Motor neuron (in vitro differentiated cells): ENCODE data around the gene AOAH. TPM values are rescaled to one million over a fixed set of nuclear protein-coding genes. Genes with fewer than 3 reads are reported as not detected.
"Not testable (repeated sequence)": the region's sequence is repeated elsewhere in the genome, so short reads cannot be mapped to it uniquely, and the experiment has no call there.

Experiments used
- ATAC-seq, 8 experiments: fragments of 200-7000 bp; cut with Tn5 transposase; replicated peaks in 6 of 8; 2 replicates each; pipeline ENCODE4 v1.8.0; 2021; ENCODE audit warnings: mild to moderate bottlenecking in 8 of 8, moderate library complexity in 8 of 8
- H3K27ac ChIP-seq, 2 donors: fragments of 250-450 bp; sonication (Bioruptor Pico); 2 replicates each; pipeline ENCODE4 v1.9.0; 2021; ENCODE audit warnings: antibody characterized with exemption in 2 of 2, mild to moderate bottlenecking in 2 of 2, moderate library complexity in 1 of 2
- H3K4me1 ChIP-seq, 2 donors: fragments of 250-450 bp; sonication (Bioruptor Pico); replicated peaks in 1 of 2; 2 replicates each; pipeline ENCODE4 v1.6.1; 2021; ENCODE audit warnings: antibody characterized with exemption in 2 of 2, mild to moderate bottlenecking in 2 of 2, moderate library complexity in 1 of 2
- H3K4me3 ChIP-seq, 5 donors: fragments of 250-450 bp; sonication (Bioruptor Pico); 2 replicates each; pipeline ENCODE4 v1.9.0; 2021; ENCODE audit warnings: antibody characterized with exemption in 5 of 5, mild to moderate bottlenecking in 5 of 5, moderate library complexity in 4 of 5
- WGBS, 10 experiments: fragments of 450-650 bp; shearing (Covaris generic); methylation state at CpG; one replicate each; pipeline ENCODE4 v1.0.0; 2022; 5-methylcytosine and 5-hydroxymethylcytosine counted together
- in situ Hi-C, 9 experiments: fragments of 400-800 bp; cut with MboI; loops; one replicate each; pipeline ENCODE4 v1.15.0; 2021; ENCODE audit warnings: low sequenced_read_pairs in 9 of 9, low pct_unique_long_range_greater_than_20kb in 2 of 9; ENCODE audit not compliant: unreplicated experiment in 9 of 9
- total RNA-seq, 8 experiments: library from RNA; unstranded; fragments of 300-600 nt; gene quantifications; 2 replicates each; pipeline versions ENCODE4 v1.2.3 to v1.2.4, GENCODE V29; 2022

The AOAH gene
- total RNA-seq, 8 experiments from 2014 or later, result 0.25 to 1.2 (median 0.81) TPM

DNA sequence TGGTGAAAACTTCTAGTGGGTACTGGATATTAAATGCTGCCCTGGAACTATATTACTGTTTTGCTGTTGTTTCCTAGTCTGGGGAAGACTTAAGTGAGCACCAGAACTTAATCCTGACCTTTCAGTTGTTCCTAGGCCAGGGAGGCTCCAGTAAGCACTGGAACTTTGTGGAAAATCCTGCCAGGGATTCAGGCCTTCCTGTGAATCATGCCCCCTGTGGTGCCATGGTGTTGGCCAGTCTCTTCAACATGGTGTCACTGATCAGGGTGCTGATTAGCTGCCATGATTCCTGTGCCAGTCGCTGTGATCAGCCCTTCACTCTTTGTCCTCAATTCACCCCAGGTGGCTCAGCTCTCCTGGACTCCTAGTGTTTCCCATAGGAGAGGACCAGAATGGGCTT lies 8.5 kb upstream of the AOAH start:
- Histone ChIP-seq H3K4me1 (no peaks in the 10 kb centered on the region), H3K4me3 (no peak overlapping the region), H3K27ac (no peak overlapping the region)
- in situ Hi-C loops, result no loop called here
- 20 to 83% (median 80%) methylated on average over 1 of the region's 1 CpG; no CpG with 5 or more reads in 7 of the 10 experiments for WGBS, 10 experiments
- no peak for ATAC-seq

DNA sequence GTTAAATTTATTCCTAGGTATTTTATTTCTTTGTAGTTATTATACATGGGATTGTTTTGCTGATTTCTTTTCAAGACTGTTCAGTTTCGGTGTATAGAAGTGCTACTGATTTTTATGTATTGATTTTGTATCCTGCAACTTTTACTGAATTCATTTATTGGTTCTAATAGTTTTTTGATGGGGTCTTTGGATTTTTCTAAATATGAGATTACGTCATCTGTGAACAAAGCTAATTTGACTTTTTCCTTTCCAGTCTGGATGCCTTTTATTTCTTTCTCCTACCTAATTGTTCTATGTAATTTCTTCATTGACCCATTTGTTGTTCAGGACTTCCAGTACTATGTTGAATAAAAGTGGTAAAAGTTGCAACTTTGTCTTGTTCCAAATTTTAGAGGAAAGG lies 5.8 kb upstream of the AOAH start:
- Histone ChIP-seq H3K4me3 (no peak overlapping the region), H3K4me1 (peaks cover 0 to under 1% of the 10 kb centered on the region in 2 donors), H3K27ac (no peak overlapping the region)
- ATAC-seq, result no peak
- in situ Hi-C loops, result no loop called here
- 18 to 96% (median 75%) methylated on average over 1 to 2 of the region's 2 CpGs; no CpG with 5 or more reads in 1 of the 10 experiments for WGBS, 10 experiments

DNA sequence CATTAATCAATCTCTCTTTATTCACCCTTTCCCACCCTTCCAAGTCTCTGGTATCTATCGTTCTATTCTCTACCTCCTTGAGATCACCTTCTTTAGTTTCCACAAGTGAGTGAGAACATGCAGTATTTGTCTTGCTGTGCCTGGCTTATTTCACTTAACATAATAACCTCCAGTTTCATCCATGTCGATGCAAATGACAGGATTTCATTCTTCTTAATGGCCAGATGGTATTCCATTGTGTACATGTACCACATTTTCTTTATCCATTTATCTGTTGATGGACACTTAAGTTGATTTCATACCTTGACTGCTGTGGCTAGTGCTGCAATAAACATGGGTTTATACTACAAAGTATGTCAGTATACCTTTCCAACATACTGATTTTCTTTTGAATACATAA lies 3.8 kb upstream of the AOAH start:
- in situ Hi-C loops, result no loop called here
- no peak for ATAC-seq
- H3K27ac ChIP-seq, result no peak overlapping the region
- H3K4me1 ChIP-seq, result peaks cover 0 to 4% of the 10 kb centered on the region in 2 donors
- WGBS, 10 experiments, result 0 to 100% (median 80%) methylated on average over 1 to 2 of the region's 2 CpGs; no CpG with 5 or more reads in 1 of the 10 experiments
- H3K4me3 ChIP-seq, result no peak overlapping the region

DNA sequence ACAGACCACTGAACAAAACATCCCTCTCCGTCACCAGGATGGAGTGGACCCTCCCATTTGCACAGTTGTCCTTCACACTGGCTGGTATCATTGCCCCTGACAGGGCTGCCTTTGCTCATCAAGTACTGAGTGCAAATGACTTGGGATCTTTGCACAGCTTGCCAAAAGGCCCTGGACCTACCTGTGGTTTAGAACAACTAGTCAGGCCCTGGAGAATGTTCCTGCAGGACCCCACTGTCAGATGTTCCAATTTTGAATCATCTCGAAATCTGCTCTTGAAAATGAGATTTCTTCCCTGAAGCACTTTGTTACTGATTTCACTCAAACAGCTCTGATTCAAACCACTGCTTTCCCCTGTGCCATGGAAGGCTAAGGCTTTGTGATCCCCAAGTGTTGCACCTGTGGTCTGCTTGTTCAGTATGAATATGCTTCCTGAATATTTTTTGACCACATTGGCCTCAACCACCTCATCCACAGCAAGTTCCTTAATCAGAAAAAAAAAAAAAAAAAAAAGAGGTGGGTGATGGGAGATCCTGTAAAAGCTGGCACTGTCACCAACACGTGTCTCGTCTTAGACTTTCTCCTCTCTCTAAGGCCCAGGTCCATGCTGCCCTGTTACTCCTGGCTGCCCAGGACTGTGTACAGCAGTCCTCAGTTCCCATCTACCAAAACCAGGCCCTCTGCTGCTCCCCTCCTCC lies 2.7 kb upstream of the AOAH start:
- in situ Hi-C loops, result no loop called here
- H3K4me1 ChIP-seq, result peaks cover 0 to 4% of the 10 kb centered on the region in 2 donors
- H3K4me3 ChIP-seq, result no peak overlapping the region
- H3K27ac ChIP-seq, result no peak overlapping the region
- ATAC-seq, result no peak
- 20 to 60% (median 40%) methylated on average over 1 to 3 of the region's 4 CpGs; no CpG with 5 or more reads in 5 of the 10 experiments for WGBS, 10 experiments

DNA sequence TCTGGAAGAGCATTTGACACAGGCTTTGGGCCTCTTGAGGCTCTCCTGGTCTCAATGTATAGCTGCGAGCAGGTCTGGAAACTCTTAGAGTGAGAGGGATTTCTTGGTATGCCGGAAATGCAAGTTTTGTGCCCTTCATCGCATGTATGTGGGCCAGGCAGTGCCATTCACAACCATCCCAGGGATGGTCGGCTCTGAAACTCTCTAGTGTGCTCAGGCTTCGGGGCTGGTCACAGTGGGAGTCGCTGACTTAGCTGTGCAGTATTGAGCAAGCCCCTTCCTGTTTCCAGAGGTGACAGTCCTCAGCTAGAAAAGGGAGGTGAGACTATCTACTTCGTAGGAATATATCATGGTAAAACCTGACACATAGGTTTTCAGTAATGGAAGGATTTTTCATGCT lies 2.0 kb upstream of the AOAH start:
- in situ Hi-C loops, result no loop called here
- H3K4me1 ChIP-seq, result peaks cover 0 to 4% of the 10 kb centered on the region in 2 donors
- no peak for ATAC-seq
- 18 to 94% (median 81%) methylated on average over 1 to 5 of the region's 7 CpGs; no CpG with 5 or more reads in 4 of the 10 experiments for WGBS, 10 experiments
- no peak overlapping the region for H3K4me3 ChIP-seq
- no peak overlapping the region for H3K27ac ChIP-seq

DNA sequence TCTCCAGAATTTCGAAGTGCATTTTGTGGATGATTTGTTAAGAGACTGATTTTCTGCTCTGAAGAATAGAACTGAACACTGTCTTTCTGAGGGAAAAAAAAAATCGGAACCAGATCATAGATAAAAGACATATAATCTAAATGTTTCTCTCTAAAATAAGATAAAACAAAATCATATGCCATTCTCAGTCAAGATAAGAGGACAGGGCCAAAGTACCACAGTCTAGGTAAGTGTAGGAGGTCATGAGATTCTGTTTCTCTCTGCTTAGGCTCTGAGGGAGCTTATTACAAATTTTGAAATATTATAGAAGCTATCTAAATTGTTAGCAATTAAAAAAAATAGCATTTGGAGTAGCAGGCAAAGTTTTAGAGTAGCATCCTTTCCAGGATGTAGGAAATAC lies 702 bp upstream of the AOAH start:
- peaks cover 0 to 4% of the 10 kb centered on the region in 2 donors for H3K4me1 ChIP-seq
- no peak overlapping the region for H3K4me3 ChIP-seq
- WGBS, 10 experiments, result 8 to 100% (median 63%) methylated on average over 1 to 2 of the region's 2 CpGs
- in situ Hi-C loops, result no loop called here
- ATAC-seq, result no peak
- no peak overlapping the region for H3K27ac ChIP-seq

DNA sequence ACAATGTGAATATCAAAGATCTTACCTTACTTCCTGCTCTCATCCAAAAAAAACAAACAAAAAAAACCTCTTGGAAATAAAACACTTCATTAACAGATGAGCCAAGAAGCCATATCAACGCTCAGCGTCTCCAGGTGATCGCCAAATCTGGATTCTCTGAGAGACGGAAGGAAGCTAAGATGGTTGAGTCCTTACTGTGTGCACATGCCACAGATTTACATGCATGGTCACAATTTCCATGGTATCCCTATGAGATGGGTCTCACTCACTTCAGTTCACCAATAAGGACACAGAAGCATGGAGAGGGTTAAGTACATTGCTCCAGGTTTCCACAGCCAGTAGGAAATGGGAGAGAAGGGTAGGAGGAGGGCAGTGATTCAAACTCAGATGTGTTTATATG lies 1.0 kb downstream of the AOAH start:
- peaks cover 0 to 4% of the 10 kb centered on the region in 2 donors for H3K4me1 ChIP-seq
- ATAC-seq, result no peak
- in situ Hi-C loops, result no loop called here
- WGBS, 10 experiments, result 66 to 100% (median 92%) methylated on average over 2 to 4 of the region's 4 CpGs; no CpG with 5 or more reads in 3 of the 10 experiments
- no peak overlapping the region for H3K27ac ChIP-seq
- H3K4me3 ChIP-seq, result no peak overlapping the region

DNA sequence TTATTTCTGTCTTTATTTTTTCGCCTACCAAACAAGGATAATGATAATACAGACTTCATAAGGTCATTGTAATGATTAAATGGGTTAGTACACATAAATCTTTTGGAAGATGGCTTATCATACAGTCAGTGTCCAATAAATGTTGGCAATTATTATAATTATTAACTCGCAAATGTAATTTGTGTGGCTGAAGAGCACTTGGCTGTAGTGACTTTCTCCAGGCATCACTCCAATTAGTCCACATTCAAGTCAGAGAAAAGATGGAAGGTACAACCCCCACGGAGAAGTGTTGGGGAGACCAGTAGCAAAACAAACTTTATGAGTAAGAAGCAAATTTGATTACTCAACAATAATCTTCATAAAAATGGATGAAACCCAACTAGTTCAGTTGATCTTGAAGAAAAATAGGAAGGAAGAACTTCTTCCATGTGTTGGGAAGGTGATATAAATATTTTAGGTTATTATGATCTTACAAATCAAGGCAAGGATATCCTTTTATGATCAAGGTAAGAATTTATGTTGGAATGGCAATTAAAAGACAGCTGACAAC lies 5.1 kb downstream of the AOAH start:
- no peaks in the 10 kb centered on the region for H3K4me1 ChIP-seq
- H3K27ac ChIP-seq, result no peak overlapping the region
- no peak overlapping the region for H3K4me3 ChIP-seq
- no peak for ATAC-seq
- WGBS, 10 experiments, result 13 to 100% (median 82%) methylated on average over 1 to 3 of the region's 3 CpGs; no CpG with 5 or more reads in 1 of the 10 experiments
- in situ Hi-C loops, result no loop called here

DNA sequence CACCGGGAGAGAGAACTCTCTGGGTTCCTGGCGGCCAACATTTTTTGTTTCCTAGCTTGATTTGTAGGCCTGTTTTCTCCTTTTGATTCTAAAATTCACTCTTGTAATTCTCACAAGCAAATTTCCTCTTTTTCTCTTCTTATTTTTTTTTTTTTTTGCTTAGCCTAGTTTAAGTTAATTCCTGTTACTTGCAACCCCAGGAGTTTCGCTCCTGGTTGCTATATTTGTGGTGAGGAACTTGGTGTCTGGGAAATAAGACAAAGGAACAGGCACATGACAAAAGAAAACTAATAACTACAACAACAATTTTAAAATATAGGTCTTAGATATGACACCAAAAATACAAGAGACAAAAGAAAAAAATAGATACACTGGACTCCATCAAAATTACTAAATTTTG lies 6.7 kb downstream of the AOAH start:
- WGBS, 10 experiments, result 0 to 97% (median 86%) methylated on average over 1 to 3 of the region's 3 CpGs; no CpG with 5 or more reads in 2 of the 10 experiments
- no peaks in the 10 kb centered on the region for H3K4me1 ChIP-seq
- in situ Hi-C loops, result no loop called here
- no peak overlapping the region for H3K27ac ChIP-seq
- ATAC-seq, result no peak
- no peak overlapping the region for H3K4me3 ChIP-seq

DNA sequence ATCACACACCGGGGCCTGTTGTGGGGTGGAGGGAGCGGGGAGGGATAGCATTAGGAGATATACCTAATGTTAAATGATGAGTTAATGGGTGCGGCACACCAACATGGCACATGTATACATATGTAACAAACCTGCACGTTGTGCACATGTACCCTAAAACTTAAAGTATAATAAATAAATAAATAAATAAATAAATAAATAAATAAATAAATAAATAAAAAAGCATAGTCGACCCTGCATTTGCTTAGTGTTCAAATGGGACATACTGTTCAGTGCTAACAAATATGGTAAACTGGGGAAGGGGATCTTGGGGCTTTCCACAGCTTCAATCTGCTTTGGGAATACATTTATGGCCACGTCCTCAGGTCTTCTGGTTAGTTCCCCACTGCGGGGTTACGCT lies 7.5 kb downstream of the AOAH start:
- H3K4me1 ChIP-seq, ATAC-seq, H3K27ac ChIP-seq, in situ Hi-C loops, H3K4me3 ChIP-seq: not testable (repeated sequence)
- 20 to 100% (median 83%) methylated on average over 1 to 4 of the region's 8 CpGs; no CpG with 5 or more reads in 3 of the 10 experiments for WGBS, 10 experiments

DNA sequence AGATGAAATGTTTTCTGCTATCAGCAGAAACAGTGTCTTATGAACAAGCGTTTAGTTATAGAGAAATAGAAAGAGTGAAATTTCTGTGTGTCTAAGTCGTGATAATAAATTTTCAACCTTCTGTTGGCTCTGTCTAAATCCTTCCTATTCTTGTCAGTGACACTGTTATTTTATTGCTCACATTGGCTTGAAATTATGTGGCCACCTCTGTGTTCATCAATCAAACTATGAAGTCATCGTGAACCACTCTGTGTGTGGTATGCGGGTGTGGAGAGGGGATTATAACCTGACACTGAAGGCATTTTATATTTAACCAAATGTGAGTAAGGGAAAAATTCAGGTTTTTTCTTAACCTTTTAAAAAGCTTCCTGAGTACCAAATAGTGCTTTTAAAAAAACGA lies 12.3 kb downstream of the AOAH start:
- Histone ChIP-seq H3K4me3 (no peak overlapping the region), H3K27ac (no peak overlapping the region), H3K4me1 (peaks cover 13 to 14% of the 10 kb centered on the region in 2 donors)
- WGBS, 10 experiments, result 8 to 90% (median 64%) methylated on average over 1 to 5 of the region's 5 CpGs
- in situ Hi-C loops, result no loop called here
- ATAC-seq, result peak in 5 of 8 experiments; percentile 87 to 99 (median 98)

DNA sequence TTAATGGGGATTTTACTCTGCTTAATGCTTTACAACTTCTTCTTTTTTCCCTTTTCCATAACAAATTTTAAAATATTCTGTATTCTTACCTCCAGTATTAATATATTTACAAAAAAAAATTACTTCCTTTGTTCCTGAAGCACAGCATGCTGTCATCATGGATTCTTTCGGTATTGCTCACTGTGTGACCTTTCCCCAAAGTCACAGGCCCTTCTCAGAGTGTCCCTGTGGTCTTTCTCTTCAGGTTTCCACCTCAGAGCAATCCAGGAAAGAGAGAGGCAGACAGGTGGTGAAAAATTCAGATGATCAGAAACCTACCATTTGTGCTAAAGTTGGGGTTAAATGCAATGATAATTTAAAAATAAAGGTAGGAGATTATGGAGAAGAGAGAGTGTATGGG lies 13.0 kb downstream of the AOAH start:
- in situ Hi-C loops, result no loop called here
- ATAC-seq, result peak in 1 of 8 experiments; percentile 19
- H3K4me1 ChIP-seq, result peaks cover 13 to 14% of the 10 kb centered on the region in 2 donors
- H3K27ac ChIP-seq, result no peak overlapping the region
- H3K4me3 ChIP-seq, result no peak overlapping the region
- 0 to 100% (median 83%) methylated on average over 1 of the region's 1 CpG; no CpG with 5 or more reads in 1 of the 10 experiments for WGBS, 10 experiments

DNA sequence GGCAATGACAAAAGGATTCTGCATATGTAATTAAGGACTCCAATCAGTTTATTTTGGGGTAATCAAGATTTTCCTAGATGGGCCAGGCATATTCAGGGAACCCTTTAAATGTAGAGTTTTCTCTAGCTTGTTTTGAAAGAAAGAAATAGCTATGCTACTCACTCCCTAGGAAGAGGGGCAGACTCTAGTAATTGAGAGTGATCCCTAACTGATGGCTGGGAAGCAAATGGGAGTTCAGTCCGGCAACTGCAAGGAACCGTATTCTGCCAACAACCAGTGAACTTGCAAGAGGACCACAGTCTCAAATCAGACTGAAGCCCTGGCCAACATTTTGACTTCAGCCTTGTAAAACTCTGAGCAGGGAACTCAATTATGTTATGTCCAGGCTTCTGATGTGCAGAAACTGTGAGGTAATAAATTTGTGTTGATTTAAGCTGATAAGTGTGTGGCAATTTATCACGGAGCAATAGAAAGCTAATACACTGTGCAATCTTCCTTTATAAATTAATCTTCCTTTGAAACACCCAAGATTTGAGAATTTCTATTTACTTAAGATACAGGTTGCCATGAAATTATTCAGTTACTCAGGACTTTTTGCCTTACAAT lies 14.0 kb downstream of the AOAH start:
- H3K27ac ChIP-seq, result no peak overlapping the region
- WGBS, 10 experiments, result 0 to 90% (median 40%) methylated on average over 1 to 3 of the region's 3 CpGs; no CpG with 5 or more reads in 1 of the 10 experiments
- in situ Hi-C loops, result no loop called here
- ATAC-seq, result peak in 3 of 8 experiments; percentile 36 to 46 (median 44)
- H3K4me3 ChIP-seq, result no peak overlapping the region
- peaks cover 13 to 14% of the 10 kb centered on the region in 2 donors for H3K4me1 ChIP-seq
